Astrocyte (in vitro differentiated cells and primary cell): Measurements from ENCODE around the gene IDI1.

Experiments
- EZH2 ChIP-seq: IDR thresholded peaks from 2 replicates; pipeline ENCODE4 v1.6.1; 2012; ENCODE audit warnings: mild to moderate bottlenecking, low read length, inconsistent platforms; ENCODE audit not compliant: insufficient read depth
- TF ChIP-seq, protein P1 (sequence below): IDR thresholded peaks from 2 replicates; pipeline ENCODE4 v1.5.1; 2011; ENCODE audit warnings: low read depth, mild to moderate bottlenecking, inconsistent platforms, low read length, moderate library complexity; ENCODE audit not compliant: insufficient read depth

DNA sequence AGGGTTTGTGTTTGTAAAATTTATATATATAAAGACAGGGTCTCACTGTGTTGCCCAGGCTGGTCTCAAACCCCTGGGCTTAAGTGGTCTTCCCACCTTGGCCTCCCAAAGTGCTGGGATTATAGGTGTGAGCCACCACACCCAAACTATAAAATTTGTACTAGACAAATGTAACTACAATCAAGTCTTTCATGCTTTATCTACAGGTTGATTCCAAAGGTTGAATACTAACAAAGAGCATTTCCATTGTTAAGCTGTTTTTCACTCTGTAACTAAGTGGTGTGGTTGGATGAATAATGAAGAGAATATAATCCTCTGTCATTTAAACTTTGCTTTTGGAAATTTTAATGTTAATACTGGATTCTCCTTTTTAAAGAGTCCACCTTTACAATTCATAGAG is 29.7 kb upstream of the IDI1 start:
- TF ChIP-seq, protein P1, sequence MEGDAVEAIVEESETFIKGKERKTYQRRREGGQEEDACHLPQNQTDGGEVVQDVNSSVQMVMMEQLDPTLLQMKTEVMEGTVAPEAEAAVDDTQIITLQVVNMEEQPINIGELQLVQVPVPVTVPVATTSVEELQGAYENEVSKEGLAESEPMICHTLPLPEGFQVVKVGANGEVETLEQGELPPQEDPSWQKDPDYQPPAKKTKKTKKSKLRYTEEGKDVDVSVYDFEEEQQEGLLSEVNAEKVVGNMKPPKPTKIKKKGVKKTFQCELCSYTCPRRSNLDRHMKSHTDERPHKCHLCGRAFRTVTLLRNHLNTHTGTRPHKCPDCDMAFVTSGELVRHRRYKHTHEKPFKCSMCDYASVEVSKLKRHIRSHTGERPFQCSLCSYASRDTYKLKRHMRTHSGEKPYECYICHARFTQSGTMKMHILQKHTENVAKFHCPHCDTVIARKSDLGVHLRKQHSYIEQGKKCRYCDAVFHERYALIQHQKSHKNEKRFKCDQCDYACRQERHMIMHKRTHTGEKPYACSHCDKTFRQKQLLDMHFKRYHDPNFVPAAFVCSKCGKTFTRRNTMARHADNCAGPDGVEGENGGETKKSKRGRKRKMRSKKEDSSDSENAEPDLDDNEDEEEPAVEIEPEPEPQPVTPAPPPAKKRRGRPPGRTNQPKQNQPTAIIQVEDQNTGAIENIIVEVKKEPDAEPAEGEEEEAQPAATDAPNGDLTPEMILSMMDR: no peak
- no peak for TF ChIP-seq EZH2
